Measurements from ENCODE around the gene MACROD1. TPM values are rescaled to one million over a fixed set of nuclear protein-coding genes. Genes with fewer than 3 reads are reported as not detected.

The MACROD1 gene
- total RNA-seq, 1 experiment from 2014 or later = 36.9 TPM

GRCh38 chr11:63999349-64000025, 166.4 kb downstream of the MACROD1 start (continued):
- TF ChIP-seq CREM (CRISPR knock-in tag; IDR thresholded peaks at IDR 0.05) = 0 out of 2 replicates have a peak, but pooled peaks have one; percentile 19
- no peak for TF ChIP-seq FOXP1 (CRISPR knock-in tag; IDR thresholded peaks at IDR 0.05; ENCODE audit: borderline replicate concordance)
- TF ChIP-seq, protein P1, sequence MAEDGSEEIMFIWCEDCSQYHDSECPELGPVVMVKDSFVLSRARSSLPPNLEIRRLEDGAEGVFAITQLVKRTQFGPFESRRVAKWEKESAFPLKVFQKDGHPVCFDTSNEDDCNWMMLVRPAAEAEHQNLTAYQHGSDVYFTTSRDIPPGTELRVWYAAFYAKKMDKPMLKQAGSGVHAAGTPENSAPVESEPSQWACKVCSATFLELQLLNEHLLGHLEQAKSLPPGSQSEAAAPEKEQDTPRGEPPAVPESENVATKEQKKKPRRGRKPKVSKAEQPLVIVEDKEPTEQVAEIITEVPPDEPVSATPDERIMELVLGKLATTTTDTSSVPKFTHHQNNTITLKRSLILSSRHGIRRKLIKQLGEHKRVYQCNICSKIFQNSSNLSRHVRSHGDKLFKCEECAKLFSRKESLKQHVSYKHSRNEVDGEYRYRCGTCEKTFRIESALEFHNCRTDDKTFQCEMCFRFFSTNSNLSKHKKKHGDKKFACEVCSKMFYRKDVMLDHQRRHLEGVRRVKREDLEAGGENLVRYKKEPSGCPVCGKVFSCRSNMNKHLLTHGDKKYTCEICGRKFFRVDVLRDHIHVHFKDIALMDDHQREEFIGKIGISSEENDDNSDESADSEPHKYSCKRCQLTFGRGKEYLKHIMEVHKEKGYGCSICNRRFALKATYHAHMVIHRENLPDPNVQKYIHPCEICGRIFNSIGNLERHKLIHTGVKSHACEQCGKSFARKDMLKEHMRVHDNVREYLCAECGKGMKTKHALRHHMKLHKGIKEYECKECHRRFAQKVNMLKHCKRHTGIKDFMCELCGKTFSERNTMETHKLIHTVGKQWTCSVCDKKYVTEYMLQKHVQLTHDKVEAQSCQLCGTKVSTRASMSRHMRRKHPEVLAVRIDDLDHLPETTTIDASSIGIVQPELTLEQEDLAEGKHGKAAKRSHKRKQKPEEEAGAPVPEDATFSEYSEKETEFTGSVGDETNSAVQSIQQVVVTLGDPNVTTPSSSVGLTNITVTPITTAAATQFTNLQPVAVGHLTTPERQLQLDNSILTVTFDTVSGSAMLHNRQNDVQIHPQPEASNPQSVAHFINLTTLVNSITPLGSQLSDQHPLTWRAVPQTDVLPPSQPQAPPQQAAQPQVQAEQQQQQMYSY (CRISPR knock-in tag; IDR thresholded peaks at IDR 0.05) = peak; percentile 50; the same call in 1 of the 2 replicates
- TF ChIP-seq PRRX2 (CRISPR knock-in tag; IDR thresholded peaks at IDR 0.05) = no peak
- TF ChIP-seq ZNF138 (CRISPR knock-in tag; conservative IDR thresholded peaks at IDR 0.05) = peak; percentile 63; the same call in 1 of the 2 replicates
- TF ChIP-seq ATF1 (CRISPR knock-in tag; IDR thresholded peaks at IDR 0.05) = no peak
- TF ChIP-seq ETV6 (CRISPR knock-in tag; IDR thresholded peaks at IDR 0.05) = peak; percentile 35; the same call in 1 of the 2 replicates
- no peak for TF ChIP-seq IRF1 (CRISPR knock-in tag; IDR thresholded peaks at IDR 0.05)
- TF ChIP-seq, protein P2, sequence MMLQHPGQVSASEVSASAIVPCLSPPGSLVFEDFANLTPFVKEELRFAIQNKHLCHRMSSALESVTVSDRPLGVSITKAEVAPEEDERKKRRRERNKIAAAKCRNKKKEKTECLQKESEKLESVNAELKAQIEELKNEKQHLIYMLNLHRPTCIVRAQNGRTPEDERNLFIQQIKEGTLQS (CRISPR knock-in tag; conservative IDR thresholded peaks at IDR 0.05) = no peak
- no peak for TF ChIP-seq FOXK1 (CRISPR knock-in tag; IDR thresholded peaks at IDR 0.05)
- no peak for TF ChIP-seq ATF6 (CRISPR knock-in tag; IDR thresholded peaks at IDR 0.05)
- no peak; the same call in 1 of the 2 replicates for TF ChIP-seq ZBTB21 (CRISPR knock-in tag; IDR thresholded peaks at IDR 0.05; ENCODE audit: borderline replicate concordance)
- TF ChIP-seq, protein P3, sequence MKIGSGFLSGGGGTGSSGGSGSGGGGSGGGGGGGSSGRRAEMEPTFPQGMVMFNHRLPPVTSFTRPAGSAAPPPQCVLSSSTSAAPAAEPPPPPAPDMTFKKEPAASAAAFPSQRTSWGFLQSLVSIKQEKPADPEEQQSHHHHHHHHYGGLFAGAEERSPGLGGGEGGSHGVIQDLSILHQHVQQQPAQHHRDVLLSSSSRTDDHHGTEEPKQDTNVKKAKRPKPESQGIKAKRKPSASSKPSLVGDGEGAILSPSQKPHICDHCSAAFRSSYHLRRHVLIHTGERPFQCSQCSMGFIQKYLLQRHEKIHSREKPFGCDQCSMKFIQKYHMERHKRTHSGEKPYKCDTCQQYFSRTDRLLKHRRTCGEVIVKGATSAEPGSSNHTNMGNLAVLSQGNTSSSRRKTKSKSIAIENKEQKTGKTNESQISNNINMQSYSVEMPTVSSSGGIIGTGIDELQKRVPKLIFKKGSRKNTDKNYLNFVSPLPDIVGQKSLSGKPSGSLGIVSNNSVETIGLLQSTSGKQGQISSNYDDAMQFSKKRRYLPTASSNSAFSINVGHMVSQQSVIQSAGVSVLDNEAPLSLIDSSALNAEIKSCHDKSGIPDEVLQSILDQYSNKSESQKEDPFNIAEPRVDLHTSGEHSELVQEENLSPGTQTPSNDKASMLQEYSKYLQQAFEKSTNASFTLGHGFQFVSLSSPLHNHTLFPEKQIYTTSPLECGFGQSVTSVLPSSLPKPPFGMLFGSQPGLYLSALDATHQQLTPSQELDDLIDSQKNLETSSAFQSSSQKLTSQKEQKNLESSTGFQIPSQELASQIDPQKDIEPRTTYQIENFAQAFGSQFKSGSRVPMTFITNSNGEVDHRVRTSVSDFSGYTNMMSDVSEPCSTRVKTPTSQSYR (CRISPR knock-in tag; IDR thresholded peaks at IDR 0.05) = no peak
- TF ChIP-seq, protein P4, sequence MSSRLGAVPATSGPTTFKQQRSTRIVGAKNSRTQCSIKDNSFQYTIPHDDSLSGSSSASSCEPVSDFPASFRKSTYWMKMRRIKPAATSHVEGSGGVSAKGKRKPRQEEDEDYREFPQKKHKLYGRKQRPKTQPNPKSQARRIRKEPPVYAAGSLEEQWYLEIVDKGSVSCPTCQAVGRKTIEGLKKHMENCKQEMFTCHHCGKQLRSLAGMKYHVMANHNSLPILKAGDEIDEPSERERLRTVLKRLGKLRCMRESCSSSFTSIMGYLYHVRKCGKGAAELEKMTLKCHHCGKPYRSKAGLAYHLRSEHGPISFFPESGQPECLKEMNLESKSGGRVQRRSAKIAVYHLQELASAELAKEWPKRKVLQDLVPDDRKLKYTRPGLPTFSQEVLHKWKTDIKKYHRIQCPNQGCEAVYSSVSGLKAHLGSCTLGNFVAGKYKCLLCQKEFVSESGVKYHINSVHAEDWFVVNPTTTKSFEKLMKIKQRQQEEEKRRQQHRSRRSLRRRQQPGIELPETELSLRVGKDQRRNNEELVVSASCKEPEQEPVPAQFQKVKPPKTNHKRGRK (CRISPR knock-in tag; IDR thresholded peaks at IDR 0.05; ENCODE audit: borderline replicate concordance) = no peak
- peak; percentile 54; the same call in 1 of the 2 replicates for TF ChIP-seq ZNF263 (CRISPR knock-in tag; IDR thresholded peaks at IDR 0.05; ENCODE audit: low read depth)
- TF ChIP-seq FOXP4 (CRISPR knock-in tag; IDR thresholded peaks at IDR 0.05) = no peak
- TF ChIP-seq MAX (CRISPR knock-in tag; IDR thresholded peaks at IDR 0.05) = peak; percentile 71; the same call in 1 of the 2 replicates
- TF ChIP-seq ZNF425 (CRISPR knock-in tag; conservative IDR thresholded peaks at IDR 0.05) = no peak
- peak; percentile 74 for TF ChIP-seq SP1 (CRISPR knock-in tag; conservative IDR thresholded peaks at IDR 0.05)
- no peak for TF ChIP-seq ZNF423 (CRISPR knock-in tag; IDR thresholded peaks at IDR 0.05)
- no peak for TF ChIP-seq NR2C2 (CRISPR knock-in tag; IDR thresholded peaks at IDR 0.05)
- 0 out of 2 replicates have a peak, but pooled peaks have one; percentile 77 for TF ChIP-seq NR3C1 (CRISPR knock-in tag; conservative IDR thresholded peaks at IDR 0.05; ENCODE audit: low read depth)

All from WTC11 (cell line).